Measurements from ENCODE around the gene SP100. TPM values are rescaled to one million over a fixed set of nuclear protein-coding genes. Genes with fewer than 3 reads are reported as not detected.
"Not testable (repeated sequence)": the region's sequence is repeated elsewhere in the genome, so short reads cannot be mapped to it uniquely, and the experiment has no call there.

SP100 gene
- not detected in 2 replicates for total RNA-seq
- long read RNA-seq, result 0 reads

DNA sequence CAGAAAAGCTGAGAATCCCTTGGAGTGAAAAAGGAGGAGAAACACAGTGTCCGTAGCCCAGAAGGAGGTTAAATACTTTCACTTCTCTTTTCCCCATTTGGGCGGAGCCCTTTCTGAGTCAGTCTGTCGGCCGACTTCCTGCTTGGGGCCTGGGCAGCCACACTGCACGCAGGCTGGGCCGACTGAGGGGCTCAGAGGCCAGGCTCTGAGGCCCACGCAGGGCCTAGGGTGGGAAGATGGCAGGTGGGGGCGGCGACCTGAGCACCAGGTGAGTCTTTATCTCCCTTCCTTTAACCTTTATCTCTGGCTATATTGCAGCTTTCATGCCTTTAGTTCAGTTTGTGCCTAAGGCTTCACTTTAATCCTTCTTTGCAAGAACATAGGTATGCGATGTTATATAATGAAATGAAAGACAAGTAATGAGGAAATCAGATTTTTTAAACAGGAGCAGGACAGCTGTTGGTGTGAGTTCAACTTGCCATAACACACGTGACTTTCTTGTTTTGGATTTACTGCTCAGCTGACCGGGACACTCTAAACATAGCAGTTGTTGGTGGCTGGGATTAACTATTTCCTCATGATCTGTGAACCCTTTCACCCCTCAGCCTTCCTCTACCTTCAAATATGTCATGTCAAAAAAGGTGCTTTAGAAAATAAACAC is at the start of gene SP100:
Gene SP100, plus strand, starts transcription at position 141 of the 661 bp plus-strand sequence. Its CDS starts 96 bp downstream, at position 237.
- H3K27me3 Mint-ChIP-seq (ENCODE audit: low read depth), result peaks cover 27% of the 10 kb centered on the region
- H3K27ac Mint-ChIP-seq (ENCODE audit: unreplicated experiment), result no peak within 1 kb of the TSS
- DNase-seq (ENCODE audit: low read depth, low spot score), result no peak
- no peak for TF ChIP-seq CTCF (conservative IDR thresholded peaks at IDR 0.05)
- peaks cover 9% of the 10 kb centered on the region for H3K4me1 Mint-ChIP-seq
- no peaks in the 10 kb centered on the region for H3K36me3 Mint-ChIP-seq (ENCODE audit: low read depth)
- H3K4me3 Mint-ChIP-seq, result peak within 1 kb of the TSS; percentile 42
- H3K9me3 Mint-ChIP-seq, result no peaks in the 10 kb centered on the region

- TF ChIP-seq CTCF (conservative IDR thresholded peaks at IDR 0.05), result no peak
- no peaks in the 10 kb centered on the region for H3K4me1 Mint-ChIP-seq
Observed at GRCh38 chr2:230382108-230382507, 33.9 kb upstream of the SP100 start.

DNA sequence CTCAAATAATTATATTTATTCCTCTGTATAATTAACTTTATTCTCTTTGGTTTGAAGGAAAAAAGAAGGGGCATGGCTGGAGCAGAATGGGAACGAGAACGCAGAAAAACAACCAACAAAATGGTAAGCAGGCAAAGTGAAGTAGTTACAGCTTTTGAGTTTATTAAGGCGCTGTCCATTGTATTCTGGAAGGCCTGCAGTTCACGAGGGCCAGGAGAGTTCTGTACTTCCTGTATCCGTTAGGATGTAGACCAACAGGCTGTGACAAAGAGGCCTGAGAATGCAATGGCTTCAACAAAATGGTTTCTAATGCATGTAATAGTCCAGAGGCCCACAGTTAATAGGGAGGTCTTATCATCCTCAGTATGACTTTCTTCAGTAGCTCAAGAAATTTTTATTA is 32.5 kb upstream of the SP100 start:
- peaks cover 2% of the 10 kb centered on the region for H3K9me3 Mint-ChIP-seq
- peaks cover 2% of the 10 kb centered on the region for H3K36me3 Mint-ChIP-seq (ENCODE audit: low read depth)
- no peak for DNase-seq (ENCODE audit: low read depth, low spot score)
- H3K27ac Mint-ChIP-seq (ENCODE audit: unreplicated experiment), result no peak overlapping the region
- H3K27me3 Mint-ChIP-seq (ENCODE audit: low read depth), result no peaks in the 10 kb centered on the region
- TF ChIP-seq CTCF (conservative IDR thresholded peaks at IDR 0.05), result no peak
- H3K4me1 Mint-ChIP-seq, result no peaks in the 10 kb centered on the region
- no peak overlapping the region for H3K4me3 Mint-ChIP-seq

More at GRCh38 chr2:230382108-230382507, 33.9 kb upstream of the SP100 start:
- Mint-ChIP-seq H3K9me3 (peaks cover 2% of the 10 kb centered on the region), H3K27me3 (ENCODE audit: low read depth) (no peaks in the 10 kb centered on the region), H3K36me3 (ENCODE audit: low read depth) (peaks cover 2% of the 10 kb centered on the region), H3K4me3 (no peak overlapping the region), H3K27ac (ENCODE audit: unreplicated experiment) (peak overlapping the region; percentile 45)
- no peak for DNase-seq (ENCODE audit: low read depth, low spot score)

DNA sequence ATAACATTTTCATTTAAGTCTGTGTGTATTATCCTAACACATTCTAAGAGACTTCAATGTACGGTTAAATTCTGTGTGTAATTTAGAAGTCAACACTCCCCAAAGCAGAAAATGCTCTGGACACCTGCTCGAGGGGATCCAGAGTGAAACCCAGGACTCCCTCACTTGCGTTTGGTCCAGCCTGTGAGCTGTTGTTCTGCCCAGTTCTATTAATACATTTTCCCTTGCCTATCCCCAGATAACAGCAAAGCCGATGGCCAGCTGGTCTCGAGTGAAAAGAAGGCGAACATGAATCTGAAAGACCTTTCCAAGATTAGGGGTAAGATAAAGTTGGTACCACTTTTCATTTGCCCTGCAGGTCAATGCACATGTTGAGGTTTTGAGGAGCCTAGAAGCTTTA is 31.0 kb upstream of the SP100 start:
- Mint-ChIP-seq H3K9me3 (peaks cover 2% of the 10 kb centered on the region), H3K4me1 (no peaks in the 10 kb centered on the region), H3K4me3 (no peak overlapping the region), H3K27me3 (ENCODE audit: low read depth) (no peaks in the 10 kb centered on the region), H3K36me3 (ENCODE audit: low read depth) (peaks cover 2% of the 10 kb centered on the region), H3K27ac (ENCODE audit: unreplicated experiment) (no peak overlapping the region)
- DNase-seq (ENCODE audit: low read depth, low spot score), result no peak
- no peak for TF ChIP-seq CTCF (conservative IDR thresholded peaks at IDR 0.05)

GRCh38 chr2:230394301-230394700 is 21.7 kb upstream of the SP100 start:
- H3K27ac Mint-ChIP-seq (ENCODE audit: unreplicated experiment), result no peak overlapping the region
- no peak overlapping the region for H3K4me3 Mint-ChIP-seq
- no peaks in the 10 kb centered on the region for H3K4me1 Mint-ChIP-seq
- peaks cover 3% of the 10 kb centered on the region for H3K27me3 Mint-ChIP-seq (ENCODE audit: low read depth)
- no peaks in the 10 kb centered on the region for H3K9me3 Mint-ChIP-seq
- no peak for DNase-seq (ENCODE audit: low read depth, low spot score)
- TF ChIP-seq CTCF (conservative IDR thresholded peaks at IDR 0.05), result no peak
- H3K36me3 Mint-ChIP-seq (ENCODE audit: low read depth), result no peaks in the 10 kb centered on the region

GRCh38 chr2:230398698-230399097 is 17.3 kb upstream of the SP100 start:
- H3K9me3 Mint-ChIP-seq; H3K4me1 Mint-ChIP-seq; H3K36me3 Mint-ChIP-seq (ENCODE audit: low read depth); H3K27ac Mint-ChIP-seq (ENCODE audit: unreplicated experiment); DNase-seq (ENCODE audit: low read depth, low spot score); H3K27me3 Mint-ChIP-seq (ENCODE audit: low read depth); H3K4me3 Mint-ChIP-seq: not testable (repeated sequence)
